Stimulated activated CD4-positive, alpha-beta T cell treated with anti-CD3 and anti-CD28 coated beads, TNF-alpha, amount 100 ng/mL, for 1 hour (primary cell): ENCODE measurements around the gene VAV2.

Source experiments
- DNase-seq, 3 donors: peaks; one replicate each; pipeline ENCODE4 v3.0.0-alpha.2; 2020; ENCODE audit warnings: low read depth in 3 of 3, low spot score in 1 of 3

VAV2 gene

DNA sequence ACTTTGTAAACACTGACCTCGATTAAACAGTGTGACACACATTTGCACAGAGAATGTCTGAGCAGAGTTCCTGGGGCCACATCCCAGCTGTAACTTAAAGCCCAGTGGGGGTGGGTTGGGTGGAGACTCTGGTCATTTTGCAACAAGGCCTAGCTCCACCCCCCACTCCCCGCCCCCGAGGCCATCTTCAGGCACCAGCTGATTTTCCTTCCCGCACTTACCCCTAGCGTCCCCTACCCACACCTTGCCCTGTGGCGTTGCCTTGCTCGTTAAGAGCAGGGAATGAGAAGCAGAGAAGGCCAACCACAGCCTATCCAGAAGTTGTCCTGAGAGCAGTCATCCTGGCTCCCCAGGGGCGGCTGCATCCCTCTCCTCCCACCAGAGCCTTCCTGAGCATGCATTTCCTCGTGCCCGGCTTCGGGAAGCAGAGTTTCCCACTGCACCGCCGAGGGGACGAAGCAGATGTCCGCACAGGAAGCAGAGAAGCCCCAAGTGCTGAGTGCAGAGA, 152.2 kb downstream of the VAV2 start:
- DNase-seq, result no peak

DNA sequence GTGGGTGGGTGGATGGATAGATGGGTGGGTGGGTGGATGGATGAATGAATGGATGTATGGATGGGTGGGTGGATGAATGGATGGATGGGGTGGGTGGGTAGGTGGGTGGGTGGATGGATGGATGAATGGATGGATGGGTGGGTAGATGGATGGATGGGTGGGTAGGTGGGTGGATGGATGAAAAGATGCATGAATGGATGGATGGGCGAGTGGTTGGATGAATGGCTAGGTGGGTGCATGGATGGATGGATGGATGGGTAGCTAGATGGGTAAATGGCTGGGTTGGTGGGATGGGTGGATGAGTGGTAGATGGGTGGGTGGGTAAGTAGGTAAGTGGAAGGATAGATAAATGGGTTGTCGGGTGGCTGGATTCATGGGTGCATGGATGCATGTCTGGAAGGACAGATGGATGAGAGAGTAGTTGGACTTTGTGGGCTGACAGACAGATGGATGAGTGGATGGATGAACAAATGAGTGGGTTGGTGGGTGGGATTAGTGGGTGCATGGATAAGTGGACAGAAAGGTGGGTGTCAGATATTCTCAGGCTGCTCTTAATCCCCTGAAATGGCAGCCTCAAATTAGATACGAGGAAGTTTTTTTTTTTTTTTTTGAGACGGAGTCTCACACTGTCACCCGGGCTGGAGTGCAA, 153.1 kb downstream of the VAV2 start:
- no peak for DNase-seq

DNA sequence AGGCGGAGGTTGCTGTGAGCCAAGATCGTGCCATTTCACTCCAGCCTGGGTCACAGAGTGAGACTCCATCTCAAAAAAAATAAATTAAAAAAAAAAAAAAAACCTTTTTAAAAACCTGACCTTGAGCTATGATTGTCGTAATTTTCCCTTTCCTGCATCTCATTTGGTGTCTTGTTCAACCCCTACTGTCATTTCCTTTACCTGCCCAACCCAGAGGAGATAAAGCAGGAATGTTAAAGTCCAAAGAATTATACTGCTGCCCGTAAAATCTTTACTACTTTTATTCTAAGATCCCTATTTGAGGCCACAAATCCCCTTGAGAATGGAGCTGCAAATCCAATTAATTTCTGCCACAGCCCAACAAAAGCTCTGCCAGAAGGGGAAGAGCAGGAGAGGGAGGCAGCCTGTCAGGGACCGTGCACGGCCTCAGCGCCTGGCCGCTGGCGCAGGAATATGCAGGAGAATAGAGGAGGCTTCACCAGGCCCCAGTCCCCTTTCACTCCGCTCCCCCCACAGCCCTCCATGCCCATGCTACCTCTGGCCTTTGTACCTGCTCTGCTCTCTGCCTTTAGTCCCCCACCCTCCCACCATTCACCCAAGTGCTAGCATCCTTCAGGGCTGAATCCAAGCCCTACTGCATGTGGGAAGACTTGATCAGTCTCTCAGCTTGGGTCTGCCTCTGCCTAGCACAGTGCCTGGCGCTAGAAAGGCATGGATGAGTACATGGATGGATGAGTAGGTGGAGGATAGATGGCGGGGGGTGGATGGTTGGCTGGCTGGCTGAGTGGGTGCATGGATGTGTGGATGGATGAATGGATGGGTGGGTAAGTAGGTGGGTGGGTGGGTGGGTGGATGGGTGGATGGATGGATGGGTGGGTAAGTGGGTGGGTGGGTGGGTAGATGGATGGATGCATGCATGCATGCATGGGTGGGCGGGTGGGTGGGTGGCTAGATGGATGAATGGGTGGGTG, 154.2 kb downstream of the VAV2 start:
- DNase-seq, result no peak

DNA sequence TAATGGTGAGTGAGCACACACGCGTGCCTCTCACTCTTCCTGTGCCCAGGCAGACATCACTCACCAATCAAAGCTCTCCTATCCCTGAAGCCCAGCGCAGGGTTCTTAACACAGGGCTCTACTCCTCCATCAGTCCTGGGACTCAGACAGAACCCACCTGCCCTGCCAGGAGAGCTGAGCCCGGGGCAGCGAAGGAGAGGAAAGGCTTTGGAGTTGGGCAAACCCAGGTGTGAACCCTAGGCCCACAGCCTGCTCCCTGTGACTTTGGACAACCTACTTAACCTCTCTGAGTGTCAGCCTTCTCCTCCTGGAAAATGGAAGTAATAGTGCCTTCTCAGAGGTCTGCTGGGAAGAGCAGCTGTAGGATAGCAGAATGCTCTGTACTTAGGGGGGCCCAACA, 155.3 kb downstream of the VAV2 start:
- DNase-seq, result no peak

DNA sequence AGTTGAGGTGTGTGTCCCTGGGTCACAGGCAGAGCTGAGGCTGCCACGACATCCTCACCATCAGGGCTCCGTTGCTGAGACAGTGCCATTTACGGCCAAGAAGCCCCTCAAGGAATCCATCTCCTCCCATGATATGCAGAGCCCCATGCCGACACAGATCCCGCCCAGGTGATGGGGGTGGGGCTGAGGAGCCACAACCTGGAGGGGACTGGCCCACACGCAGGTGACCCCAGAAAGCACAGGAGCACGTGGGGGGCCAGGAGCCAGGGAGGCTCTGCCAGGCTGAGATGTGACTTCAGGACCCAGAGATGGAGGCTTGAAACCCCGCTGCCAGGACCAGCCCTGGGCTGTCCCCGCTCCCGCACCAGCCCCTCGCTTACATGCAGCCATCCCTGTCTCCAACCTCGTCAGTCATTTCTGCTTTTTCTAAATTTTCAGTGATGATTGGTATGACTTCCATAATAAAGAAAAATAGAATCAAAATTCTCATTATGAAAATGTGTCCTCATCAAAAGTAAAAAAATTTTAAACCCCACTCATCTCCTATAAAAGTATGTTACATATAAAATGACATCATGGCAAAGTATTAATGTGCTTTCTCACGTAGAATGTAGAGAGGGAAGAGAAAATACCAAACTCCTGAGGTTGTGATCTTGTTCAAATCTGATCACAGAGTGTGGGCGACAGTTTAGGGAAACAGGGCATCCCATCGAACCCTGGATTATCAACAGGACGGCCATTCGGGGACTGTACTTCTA, 155.9 kb downstream of the VAV2 start:
- no peak for DNase-seq

DNA sequence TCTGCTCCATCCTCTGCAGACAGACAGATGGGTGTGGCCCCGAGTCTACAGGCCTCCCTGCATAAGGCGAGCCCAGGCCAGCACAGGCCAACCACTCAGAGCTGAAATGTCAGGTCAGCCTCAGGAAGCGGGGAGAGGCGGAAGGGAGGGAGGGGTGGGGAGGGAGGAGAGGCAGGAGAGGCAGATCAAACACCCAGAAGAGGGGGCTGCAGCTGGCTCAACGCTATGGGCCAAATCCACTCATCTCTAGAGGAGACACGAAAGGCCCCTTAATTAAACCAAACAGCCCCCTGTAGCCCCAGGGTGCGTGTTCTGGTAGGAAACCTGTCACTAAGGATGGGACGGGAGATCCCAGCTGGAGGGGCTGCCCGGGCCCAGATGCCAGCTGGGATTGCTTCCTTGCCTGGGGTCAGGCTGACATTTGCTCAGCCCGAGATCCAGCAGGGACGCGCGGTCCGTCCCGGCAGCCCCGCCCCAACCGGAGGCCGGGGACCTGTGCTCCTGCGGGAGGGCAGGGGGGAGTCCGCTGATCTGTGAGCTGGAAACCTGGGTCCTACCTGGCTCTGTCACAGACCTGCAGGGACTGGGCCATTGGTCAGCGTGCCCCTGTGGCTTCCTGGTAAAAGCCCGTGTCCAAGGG, 156.7 kb downstream of the VAV2 start:
- no peak for DNase-seq

DNA sequence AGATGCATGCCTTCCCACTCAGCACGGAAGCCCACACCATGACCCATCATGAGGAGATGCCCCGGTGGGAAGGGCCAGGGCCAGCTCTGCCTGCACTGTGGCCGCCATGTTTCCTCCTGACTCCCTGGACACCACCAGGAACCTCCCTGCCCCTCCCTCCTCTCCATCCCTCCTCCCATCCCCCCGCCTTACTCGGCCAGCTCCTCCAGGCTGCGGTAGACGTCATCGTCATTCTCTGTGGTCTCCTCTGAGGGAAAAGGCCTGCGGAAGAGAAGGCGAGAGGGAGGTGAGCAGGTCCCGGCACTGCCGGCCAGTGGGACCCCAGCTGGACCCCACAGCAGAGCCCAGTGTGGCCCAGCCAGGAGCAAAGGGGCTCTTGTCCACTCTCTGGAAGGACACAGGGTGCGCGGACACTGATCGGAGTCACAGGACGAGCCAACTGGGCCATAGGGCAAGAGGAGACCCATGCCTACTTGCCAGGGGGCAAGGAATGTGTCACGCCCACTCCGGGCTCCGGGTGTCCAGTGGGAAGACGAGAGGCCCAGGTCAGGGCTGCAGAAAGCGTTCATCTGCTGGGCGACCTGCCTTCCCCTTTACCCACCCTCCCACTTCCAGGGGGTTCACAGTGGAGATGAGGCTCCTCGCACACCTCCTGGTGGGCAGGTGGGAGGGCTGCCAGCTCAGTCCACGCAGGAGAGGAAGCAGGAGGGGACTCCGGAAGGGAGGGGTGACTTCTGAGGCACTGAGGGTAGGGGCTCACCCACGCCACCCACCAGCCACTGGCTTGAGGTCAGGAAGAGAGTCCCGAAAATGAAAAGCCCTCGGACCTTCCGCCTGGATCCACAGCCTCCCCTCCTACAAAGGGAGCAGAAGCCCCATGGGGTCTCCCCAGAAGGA, 157.8 kb downstream of the VAV2 start:
- DNase-seq, result no peak

DNA sequence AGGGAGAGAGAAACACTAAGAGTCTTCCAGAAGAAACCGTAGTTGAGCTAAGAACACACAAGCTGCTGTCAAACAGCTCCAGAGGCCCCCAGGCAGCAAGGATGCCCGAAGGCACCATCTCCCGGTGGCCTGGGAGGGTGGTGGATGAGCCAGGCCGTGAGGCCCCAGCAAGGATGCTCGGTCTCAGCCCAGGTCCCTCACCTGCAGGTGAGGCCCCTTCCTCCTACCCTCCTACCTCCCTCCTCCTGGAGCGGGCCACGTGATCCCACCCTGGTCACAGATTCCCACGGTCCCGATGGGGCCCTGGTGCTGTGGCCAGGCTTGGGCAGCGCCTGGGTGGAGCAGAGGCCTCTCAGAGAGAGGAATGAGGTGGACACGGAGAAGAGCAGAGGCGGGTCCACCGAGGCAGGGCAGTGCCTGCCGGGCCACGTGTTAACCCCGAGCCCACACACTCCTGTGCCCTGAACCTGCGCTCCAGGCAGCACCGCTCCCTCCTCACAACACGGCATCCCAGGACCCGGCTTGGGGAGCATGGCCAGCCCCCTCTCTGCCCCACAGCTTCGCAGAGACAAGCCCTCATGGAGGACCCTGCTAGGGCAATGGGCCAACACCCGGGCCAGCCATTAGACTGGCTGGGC, 158.6 kb downstream of the VAV2 start:
- DNase-seq, result no peak

DNA sequence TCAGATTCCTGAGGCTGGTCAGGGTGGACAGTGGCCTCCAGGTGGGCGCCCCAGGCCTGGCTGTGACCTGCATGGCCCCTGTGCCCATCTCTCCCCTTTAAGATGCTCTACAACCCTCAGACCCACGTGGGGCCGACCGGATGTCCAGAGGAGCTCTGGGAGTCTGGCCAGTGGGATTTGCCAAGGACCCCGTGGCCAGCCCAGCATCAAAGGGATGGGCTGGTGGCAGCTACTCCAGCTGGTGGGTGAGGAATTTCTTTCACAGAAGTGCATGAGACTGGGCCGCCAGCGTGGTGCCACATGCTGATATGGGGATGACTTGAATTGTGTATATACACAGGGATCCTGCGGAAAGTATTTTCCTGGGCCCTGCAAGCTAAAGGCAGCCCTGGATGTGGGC, 159.2 kb downstream of the VAV2 start:
- DNase-seq, result no peak

DNA sequence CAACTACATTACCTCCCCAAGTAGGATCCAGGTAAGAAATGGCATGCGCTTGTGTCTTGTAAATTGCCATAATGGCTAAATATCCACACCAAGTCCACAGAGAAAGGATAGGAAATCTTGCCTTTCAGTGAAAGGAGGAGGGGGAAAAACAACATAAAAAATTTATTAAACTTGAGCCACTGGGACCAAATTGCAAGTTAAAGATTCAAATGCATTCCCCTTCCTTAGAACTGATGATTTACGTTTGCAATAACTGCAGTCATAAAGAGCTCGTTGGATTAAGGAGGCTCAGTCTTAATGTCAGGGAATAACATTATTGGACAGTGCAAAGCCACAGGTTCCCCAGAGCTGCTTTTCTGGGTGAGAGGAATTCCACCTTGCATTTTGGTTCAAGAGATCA, 161.4 kb downstream of the VAV2 start:
- DNase-seq, result no peak

DNA sequence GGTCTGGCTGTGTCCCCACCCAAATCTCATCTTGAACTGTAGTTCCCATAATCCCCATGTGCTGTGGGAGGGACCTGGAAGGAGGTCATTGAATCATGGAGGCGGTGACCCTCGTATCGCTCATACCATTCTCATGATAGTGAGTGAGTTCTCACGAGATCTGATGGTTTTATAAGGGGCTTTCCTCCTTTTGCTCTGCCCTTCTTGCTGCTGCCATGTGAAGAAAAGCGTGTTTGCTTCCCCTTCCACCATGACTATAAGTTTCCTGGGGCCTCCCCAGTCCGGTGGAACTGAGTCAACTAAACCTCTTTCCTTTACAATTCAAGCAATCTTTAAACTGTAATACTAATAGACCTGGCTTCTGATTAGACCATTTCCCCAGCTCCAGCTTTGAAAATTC, 161.8 kb downstream of the VAV2 start:
- DNase-seq, result no peak

DNA sequence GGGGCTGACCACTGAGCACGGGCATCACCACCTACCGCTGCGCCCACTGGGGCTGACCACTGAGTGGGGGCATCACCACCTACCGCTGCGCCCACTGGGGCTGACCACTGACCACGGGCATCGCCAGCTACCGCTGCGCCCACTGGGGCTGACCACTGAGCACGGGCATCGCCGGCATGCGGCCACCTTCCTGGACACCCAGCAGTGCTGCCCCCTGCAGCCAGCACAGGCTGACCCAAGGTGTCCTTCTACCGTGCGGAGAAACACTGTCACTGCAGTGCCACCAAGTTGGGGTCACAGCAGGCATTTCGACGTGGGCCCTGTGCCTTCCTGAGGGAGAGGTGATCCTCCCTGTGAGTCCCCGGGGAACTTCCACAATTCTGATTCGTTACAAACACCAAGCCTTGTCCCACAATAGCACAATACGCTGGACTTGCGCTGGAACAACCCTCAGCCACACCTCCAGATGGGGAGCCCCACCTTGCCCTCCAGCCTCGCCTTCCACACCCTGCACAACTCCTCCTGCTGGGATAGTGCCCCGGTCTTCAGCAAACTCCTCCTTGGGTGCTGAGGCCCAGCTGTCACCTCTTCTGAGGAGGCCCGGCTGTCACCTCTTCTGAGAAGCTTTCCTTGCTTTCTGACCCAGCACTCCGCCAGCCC, 163.7 kb downstream of the VAV2 start:
- no peak for DNase-seq

DNA sequence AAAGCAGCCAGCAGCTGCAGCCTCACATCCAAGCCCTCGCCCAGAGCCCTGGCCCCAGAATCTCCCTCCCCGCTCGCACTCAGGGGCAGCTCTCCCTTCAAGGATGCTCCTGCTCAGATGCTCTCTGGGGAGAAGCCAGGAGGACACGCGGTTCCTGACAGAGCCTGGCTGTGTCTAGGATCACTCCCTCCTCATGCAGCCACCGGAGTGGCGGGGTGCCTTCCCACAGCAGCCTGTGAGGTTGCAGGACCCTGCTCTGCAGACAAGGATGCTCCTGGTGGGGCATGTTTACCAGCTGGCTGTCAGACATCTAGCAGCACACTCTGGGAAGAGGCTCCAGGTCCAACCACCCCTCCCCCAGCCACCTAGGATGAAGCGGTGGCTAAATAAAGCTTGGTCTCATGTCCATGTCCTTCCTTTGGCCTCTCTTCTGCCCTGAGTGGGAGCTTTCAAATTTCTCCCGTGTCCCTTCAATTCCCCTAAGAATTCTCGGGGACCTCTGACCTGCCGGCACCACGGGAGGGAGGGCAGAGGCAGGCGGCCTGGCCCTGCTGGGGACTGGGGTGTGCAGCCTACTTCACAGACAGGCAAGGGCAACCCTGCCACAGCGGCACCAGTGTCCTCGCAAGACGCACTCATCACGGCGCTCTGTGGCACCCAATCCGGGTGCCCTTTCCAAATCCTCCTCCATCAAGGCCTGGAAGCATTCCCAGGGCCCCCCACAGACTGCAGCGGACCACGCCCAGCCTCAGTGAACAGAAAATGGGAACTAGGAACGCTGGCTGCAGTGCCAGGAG, 165.6 kb downstream of the VAV2 start:
- DNase-seq, result no peak

DNA sequence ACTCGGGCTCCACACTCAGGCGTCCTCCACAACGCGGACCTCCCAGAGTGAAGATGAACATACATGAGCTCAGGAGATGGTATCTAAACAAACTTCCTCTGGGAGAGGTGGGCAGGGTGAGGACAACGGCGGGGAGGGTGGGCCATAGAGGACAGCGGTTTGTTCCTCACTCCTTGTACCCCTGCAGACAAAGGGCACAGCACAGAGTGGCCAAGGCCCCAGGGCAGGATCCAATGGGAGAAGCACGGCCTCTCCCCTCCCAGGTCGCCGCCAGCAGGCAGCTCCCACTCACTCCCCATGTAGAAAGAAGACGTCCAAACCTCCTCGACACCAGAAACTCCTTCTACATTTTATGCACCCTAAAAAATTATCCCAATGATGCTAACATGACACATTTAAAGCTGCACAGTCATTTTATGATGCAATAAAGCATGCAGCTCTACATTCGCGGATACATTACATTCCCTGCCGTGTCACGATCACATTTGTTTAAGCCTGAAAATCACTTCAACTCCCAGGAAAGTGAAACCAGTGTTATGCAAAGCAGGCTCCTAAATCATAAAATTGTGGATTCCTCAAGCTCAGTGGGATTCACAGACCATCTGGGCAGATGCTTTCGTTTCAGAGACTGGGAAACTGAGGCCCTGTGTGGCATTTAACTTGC, 166.4 kb downstream of the VAV2 start:
- no peak for DNase-seq

DNA sequence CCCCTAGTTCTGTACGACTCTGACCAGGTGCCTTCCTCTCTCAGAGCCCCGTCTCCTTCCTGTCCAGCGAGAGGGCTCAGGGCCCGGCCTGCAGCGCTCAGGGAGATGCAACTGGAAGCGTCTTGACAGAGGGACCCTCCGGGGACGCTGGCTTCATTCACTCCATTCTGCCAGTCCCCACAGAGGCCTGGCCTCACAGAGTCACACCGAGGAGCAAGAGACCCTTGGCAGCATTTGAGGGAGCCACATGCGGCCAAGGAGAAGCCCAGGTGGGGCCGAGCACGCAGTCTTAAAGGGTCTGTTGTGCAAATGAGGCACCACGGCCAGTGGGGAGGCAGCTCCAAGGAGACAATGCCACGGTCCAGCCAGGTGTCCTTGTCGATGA, 167.3 kb downstream of the VAV2 start:
- DNase-seq, result no peak

DNA sequence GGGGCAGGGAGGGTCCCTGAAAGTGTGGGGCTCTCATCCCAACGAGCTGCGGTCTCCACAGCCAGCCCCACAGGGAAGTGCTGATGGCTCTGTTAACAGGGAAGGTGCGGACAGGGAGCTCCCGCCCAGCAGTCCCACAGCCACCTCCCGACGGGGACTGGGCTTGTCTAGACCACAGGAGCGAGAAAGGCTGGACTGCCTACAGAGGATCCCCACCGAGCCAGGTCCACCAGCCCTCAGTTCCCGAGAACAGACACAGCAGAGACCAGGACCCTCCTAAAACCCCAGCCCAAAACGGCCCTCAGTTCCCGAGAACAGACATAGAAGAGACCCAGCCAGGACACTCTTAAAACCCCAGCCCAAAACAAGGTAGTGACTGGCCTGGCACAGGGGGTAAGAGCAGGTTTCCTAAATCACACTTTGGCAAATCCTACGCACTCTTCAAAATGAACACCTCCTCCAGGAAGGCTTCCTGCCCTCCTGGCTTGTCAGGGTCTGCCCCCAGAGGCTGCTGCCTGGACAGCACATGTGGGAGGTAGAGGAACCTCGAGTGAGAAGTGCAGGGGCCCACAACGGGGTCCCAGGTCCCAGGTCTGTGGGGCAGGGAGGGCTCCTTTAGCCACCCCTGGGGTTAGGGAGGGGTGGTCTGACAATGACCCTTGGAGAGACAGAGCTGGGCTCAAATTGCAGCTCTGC, 167.9 kb downstream of the VAV2 start:
- no peak for DNase-seq
